Keratinocyte (primary cell): ENCODE data around the gene JAKMIP1.

Source experiments
- EZH2 ChIP-seq: IDR thresholded peaks from one replicate; pipeline ENCODE4 v1.6.1; 2012; ENCODE audit warnings: inconsistent platforms, mild to moderate bottlenecking, low read length, moderate library complexity
- TF ChIP-seq, protein P1 (sequence below), 3 experiments: IDR thresholded peaks in 1 of 3; conservative IDR thresholded peaks in 1 of 3; optimal IDR thresholded peaks in 1 of 3; 2 replicates in 2 of 3; 3 replicates in 1 of 3; pipeline versions ENCODE3 to v1.5.1; 2011; ENCODE audit warnings: low read length in 3 of 3, mild to moderate bottlenecking in 3 of 3, moderate library complexity in 2 of 3, control low read depth in 1 of 3, inconsistent platforms in 1 of 3; ENCODE audit not compliant: insufficient read depth in 2 of 3; ENCODE audit errors: extremely low read depth in 1 of 3

DNA sequence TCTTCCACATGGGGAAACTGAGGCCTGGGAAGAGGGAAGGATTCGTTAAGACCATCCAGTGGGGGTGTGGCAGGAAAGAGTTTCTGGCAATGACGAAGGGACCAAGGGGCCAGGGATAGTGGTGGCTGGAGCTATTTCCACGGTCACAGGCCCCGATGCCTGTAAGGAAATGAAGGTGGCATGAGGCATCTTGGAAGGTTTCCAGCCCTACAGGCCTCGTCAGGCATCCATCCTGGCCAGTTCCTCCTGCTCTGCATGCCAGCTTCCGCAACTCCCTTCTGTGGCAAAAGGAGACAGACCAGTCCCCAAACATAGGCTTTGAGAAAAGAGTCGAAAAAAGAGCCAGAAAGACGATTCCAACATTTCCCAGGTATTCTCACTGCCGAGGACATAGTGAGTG, 173.0 kb downstream of the JAKMIP1 start:
- TF ChIP-seq, protein P1, sequence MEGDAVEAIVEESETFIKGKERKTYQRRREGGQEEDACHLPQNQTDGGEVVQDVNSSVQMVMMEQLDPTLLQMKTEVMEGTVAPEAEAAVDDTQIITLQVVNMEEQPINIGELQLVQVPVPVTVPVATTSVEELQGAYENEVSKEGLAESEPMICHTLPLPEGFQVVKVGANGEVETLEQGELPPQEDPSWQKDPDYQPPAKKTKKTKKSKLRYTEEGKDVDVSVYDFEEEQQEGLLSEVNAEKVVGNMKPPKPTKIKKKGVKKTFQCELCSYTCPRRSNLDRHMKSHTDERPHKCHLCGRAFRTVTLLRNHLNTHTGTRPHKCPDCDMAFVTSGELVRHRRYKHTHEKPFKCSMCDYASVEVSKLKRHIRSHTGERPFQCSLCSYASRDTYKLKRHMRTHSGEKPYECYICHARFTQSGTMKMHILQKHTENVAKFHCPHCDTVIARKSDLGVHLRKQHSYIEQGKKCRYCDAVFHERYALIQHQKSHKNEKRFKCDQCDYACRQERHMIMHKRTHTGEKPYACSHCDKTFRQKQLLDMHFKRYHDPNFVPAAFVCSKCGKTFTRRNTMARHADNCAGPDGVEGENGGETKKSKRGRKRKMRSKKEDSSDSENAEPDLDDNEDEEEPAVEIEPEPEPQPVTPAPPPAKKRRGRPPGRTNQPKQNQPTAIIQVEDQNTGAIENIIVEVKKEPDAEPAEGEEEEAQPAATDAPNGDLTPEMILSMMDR (optimal IDR thresholded peaks at IDR 0.05 in 1 of 3, IDR thresholded peaks at IDR 0.05 in 1 of 3, conservative IDR thresholded peaks at IDR 0.05 in 1 of 3; ENCODE audit: extremely low read depth in 1 of 3, insufficient read depth in 2 of 3, low read length in 3 of 3) = no peak
- TF ChIP-seq EZH2 = no peak
